Esophagus muscularis mucosa (tissue), 4 donors: Measurements from ENCODE around the gene CNTLN.

Source experiments
- CTCF ChIP-seq, 3 experiments: fragments of 200-600 bp in 2 of 3; fragments of 450-650 bp in 1 of 3; sonication (generic) in 2 of 3; IDR thresholded peaks; one replicate each; pipeline ENCODE4 v1.5.1; 2017 to 2019; ENCODE audit warnings: antibody characterized with exemption in 3 of 3, mild to moderate bottlenecking in 2 of 3, moderate library complexity in 1 of 3
- EP300 ChIP-seq: sonication (generic); formaldehyde crosslinking; IDR thresholded peaks from one replicate; pipeline ENCODE4 v1.6.1; 2017; ENCODE audit warnings: antibody characterized with exemption
- POLR2A ChIP-seq: fragments of 450-650 bp; IDR thresholded peaks from one replicate; pipeline ENCODE4 v1.6.1; 2017; ENCODE audit warnings: antibody characterized with exemption, moderate library complexity, mild to moderate bottlenecking, low read depth
- POLR2AphosphoS5 ChIP-seq, 2 donors: sonication (generic); formaldehyde crosslinking; IDR thresholded peaks; one replicate each; pipeline ENCODE4 v1.6.1; 2017; ENCODE audit warnings: antibody characterized with exemption in 2 of 2

GRCh38 chr9:17140418-17140817, 5.6 kb downstream of the CNTLN start:
- no peak for TF ChIP-seq EP300
- TF ChIP-seq CTCF (IDR thresholded peaks at IDR 0.05) = no peak
- TF ChIP-seq POLR2A = no peak
- TF ChIP-seq POLR2AphosphoS5 (IDR thresholded peaks at IDR 0.05) = no peak
